Neural cell (in vitro differentiated cells): ENCODE data around the gene NPLOC4.

Experiments used
- EP300 ChIP-seq: fragments of 450-650 bp; conservative IDR thresholded peaks from 2 replicates; pipeline ENCODE4 v1.6.1; 2014; ENCODE audit warnings: antibody characterized with exemption, mild to moderate bottlenecking, moderate library complexity; ENCODE audit not compliant: poor library complexity, severe bottlenecking
- EZH2 ChIP-seq: fragments of 200-600, 300-800 bp; shearing (Covaris generic), sonication (generic); IDR thresholded peaks from 2 replicates; pipeline ENCODE4 v1.6.1; 2014; ENCODE audit warnings: antibody characterized with exemption, low read length, borderline replicate concordance, mild to moderate bottlenecking; ENCODE audit not compliant: insufficient read depth, poor library complexity, severe bottlenecking
- MXI1 ChIP-seq: fragments of 450-650 bp; conservative IDR thresholded peaks from 2 replicates; pipeline ENCODE4 v1.6.1; 2014; ENCODE audit warnings: antibody characterized with exemption, mild to moderate bottlenecking; ENCODE audit not compliant: poor library complexity, severe bottlenecking
- POLR2AphosphoS5 ChIP-seq: IDR thresholded peaks from 2 replicates; pipeline ENCODE4 v1.6.1; 2012
- RAD21 ChIP-seq: fragments of 450-650 bp; conservative IDR thresholded peaks from 2 replicates; pipeline ENCODE4 v1.6.1; 2014; ENCODE audit warnings: antibody characterized with exemption, mild to moderate bottlenecking, moderate library complexity
- SMC3 ChIP-seq: fragments of 450-650 bp; conservative IDR thresholded peaks from 2 replicates; pipeline ENCODE4 v1.6.1; 2014; ENCODE audit warnings: antibody characterized with exemption, mild to moderate bottlenecking, moderate library complexity; ENCODE audit not compliant: poor library complexity
- TF ChIP-seq, protein P1 (sequence below): IDR thresholded peaks from 2 replicates; pipeline ENCODE4 v1.6.1; 2012; ENCODE audit warnings: borderline replicate concordance
- TF ChIP-seq, protein P2 (sequence below): fragments of 450-650 bp; IDR thresholded peaks from 2 replicates; pipeline ENCODE4 v1.5.1; 2014; ENCODE audit warnings: antibody characterized with exemption, mild to moderate bottlenecking, moderate library complexity; ENCODE audit not compliant: poor library complexity, severe bottlenecking

DNA sequence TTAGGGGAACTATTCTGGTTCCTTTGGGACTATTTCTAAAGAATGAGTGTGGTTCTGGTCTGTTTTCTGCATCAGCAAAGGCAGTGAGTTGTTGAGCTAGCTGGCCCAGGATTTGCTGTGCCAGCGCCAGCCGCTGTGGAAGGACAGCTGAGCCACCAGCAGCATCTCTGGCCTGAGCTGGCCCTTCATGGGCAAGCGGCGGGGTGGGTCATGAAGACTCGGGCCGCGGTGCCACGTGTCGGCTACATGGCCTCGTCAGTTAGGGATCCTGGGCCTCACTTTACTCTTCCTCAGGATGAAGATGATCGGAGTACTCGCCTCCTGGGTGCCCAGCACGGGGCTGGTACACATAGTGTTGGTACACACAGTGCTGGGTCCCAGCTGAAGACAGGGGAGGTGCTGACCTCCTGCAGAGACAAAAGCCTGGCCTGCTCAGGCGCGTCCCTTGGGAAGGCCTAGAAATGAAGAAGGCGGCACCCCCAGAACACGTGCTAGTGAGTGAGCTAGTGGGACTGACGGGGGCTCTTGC, 66.9 kb downstream of the NPLOC4 start:
- no peak for TF ChIP-seq EP300
- TF ChIP-seq, protein P1, sequence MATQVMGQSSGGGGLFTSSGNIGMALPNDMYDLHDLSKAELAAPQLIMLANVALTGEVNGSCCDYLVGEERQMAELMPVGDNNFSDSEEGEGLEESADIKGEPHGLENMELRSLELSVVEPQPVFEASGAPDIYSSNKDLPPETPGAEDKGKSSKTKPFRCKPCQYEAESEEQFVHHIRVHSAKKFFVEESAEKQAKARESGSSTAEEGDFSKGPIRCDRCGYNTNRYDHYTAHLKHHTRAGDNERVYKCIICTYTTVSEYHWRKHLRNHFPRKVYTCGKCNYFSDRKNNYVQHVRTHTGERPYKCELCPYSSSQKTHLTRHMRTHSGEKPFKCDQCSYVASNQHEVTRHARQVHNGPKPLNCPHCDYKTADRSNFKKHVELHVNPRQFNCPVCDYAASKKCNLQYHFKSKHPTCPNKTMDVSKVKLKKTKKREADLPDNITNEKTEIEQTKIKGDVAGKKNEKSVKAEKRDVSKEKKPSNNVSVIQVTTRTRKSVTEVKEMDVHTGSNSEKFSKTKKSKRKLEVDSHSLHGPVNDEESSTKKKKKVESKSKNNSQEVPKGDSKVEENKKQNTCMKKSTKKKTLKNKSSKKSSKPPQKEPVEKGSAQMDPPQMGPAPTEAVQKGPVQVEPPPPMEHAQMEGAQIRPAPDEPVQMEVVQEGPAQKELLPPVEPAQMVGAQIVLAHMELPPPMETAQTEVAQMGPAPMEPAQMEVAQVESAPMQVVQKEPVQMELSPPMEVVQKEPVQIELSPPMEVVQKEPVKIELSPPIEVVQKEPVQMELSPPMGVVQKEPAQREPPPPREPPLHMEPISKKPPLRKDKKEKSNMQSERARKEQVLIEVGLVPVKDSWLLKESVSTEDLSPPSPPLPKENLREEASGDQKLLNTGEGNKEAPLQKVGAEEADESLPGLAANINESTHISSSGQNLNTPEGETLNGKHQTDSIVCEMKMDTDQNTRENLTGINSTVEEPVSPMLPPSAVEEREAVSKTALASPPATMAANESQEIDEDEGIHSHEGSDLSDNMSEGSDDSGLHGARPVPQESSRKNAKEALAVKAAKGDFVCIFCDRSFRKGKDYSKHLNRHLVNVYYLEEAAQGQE = no peak
- TF ChIP-seq, protein P2, sequence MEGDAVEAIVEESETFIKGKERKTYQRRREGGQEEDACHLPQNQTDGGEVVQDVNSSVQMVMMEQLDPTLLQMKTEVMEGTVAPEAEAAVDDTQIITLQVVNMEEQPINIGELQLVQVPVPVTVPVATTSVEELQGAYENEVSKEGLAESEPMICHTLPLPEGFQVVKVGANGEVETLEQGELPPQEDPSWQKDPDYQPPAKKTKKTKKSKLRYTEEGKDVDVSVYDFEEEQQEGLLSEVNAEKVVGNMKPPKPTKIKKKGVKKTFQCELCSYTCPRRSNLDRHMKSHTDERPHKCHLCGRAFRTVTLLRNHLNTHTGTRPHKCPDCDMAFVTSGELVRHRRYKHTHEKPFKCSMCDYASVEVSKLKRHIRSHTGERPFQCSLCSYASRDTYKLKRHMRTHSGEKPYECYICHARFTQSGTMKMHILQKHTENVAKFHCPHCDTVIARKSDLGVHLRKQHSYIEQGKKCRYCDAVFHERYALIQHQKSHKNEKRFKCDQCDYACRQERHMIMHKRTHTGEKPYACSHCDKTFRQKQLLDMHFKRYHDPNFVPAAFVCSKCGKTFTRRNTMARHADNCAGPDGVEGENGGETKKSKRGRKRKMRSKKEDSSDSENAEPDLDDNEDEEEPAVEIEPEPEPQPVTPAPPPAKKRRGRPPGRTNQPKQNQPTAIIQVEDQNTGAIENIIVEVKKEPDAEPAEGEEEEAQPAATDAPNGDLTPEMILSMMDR = no peak
- TF ChIP-seq MXI1 = no peak
- no peak for TF ChIP-seq POLR2AphosphoS5
- no peak for TF ChIP-seq EZH2
- no peak for TF ChIP-seq RAD21
- no peak for TF ChIP-seq SMC3
